ENCODE data around the gene KCNIP3.
A peak's percentile ranks its signal among the peaks of the same experiment; 100 is the strongest.

Gene KCNIP3

GRCh38 chr2:95308426-95308990, 11.4 kb downstream of the KCNIP3 start:
- Histone ChIP-seq H2BK15ac (ENCODE audit: low read length) (no peak overlapping the region), H2BK5ac (ENCODE audit: low read length) (no peak overlapping the region), H3K79me1 (ENCODE audit: low read depth, low read length) (no peaks in the 10 kb centered on the region), H2AFZ (ENCODE audit: low read length) (no peak overlapping the region), H3K23ac (ENCODE audit: low read depth, low read length, poor library complexity) (peak overlapping the region; percentile 29), H3K4ac (ENCODE audit: low read length) (no peak overlapping the region), H3K4me2 (ENCODE audit: insufficient read depth, low read length, poor library complexity, severe bottlenecking) (no peak overlapping the region), H2BK120ac (ENCODE audit: low read depth, low read length) (no peak overlapping the region), H4K91ac (ENCODE audit: low read depth, low read length, poor library complexity) (no peak overlapping the region), H3K4me1 (ENCODE audit: control insufficient read depth in 2 of 2, insufficient read depth in 1 of 2, low read depth in 1 of 2, low read length in 2 of 2) (peaks cover 0 to 8% of the 10 kb centered on the region in 2 donors), H2BK12ac (ENCODE audit: low read length) (no peak overlapping the region), H4K8ac (ENCODE audit: low read depth, low read length) (no peak overlapping the region), H2AK5ac (ENCODE audit: low read depth, low read length) (peak overlapping the region; percentile 30), H3K27ac (replicated peaks; ENCODE audit: low read length) (no peak overlapping the region), H3K14ac (ENCODE audit: low read length) (no peak overlapping the region), H3K36me3 (replicated peaks in 1 of 2; ENCODE audit: control insufficient read depth in 2 of 2, insufficient read depth in 2 of 2, low read length in 2 of 2) (no peaks in the 10 kb centered on the region), H3K9me3 (replicated peaks in 1 of 2; ENCODE audit: control insufficient read depth in 2 of 2, insufficient read depth in 1 of 2, low read depth in 1 of 2, low read length in 2 of 2) (no peaks in the 10 kb centered on the region), H3K18ac (ENCODE audit: low read length) (no peak overlapping the region), H3K27me3 (ENCODE audit: control insufficient read depth in 3 of 3, insufficient read depth in 3 of 3, low read depth in 1 of 3, low read length in 3 of 3) (peaks cover 0 to 12% (median 0%) of the 10 kb centered on the region in 3 experiments), H3K4me3 (ENCODE audit: low read length in 2 of 2) (no peak overlapping the region), H3K9ac (ENCODE audit: low read depth, low read length, poor library complexity) (peak overlapping the region; percentile 27)
- no CpG with 5 or more reads among the region's 12 CpGs for WGBS, 2 donors (ENCODE audit: extremely low coverage in 2 of 2, insufficient read length in 2 of 2, insufficient replicate concordance in 1 of 2)
- no peak for DNase-seq (ENCODE audit: low spot score)

DNA sequence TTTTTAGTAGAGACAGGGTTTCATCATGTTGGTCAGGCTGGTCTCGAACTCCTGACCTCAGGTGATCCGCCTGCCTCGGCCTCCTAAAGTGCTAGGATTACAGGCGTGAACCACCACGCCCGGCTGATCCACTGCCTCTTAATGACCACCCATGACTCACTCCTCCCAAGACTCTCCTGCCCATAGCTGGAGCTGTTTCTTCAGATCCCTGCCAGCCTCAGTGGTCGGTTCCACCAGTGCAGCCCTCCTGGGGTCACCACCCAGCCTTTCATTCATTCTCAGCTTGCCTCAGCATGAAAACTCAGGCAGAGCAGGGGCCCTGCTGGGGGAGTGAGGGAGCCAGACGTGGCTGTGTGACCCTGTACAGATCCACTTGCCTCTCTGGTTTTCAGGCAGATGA, 12.5 kb downstream of the KCNIP3 start:
- peaks cover 2 to 8% of the 10 kb centered on the region in 2 donors for H3K4me1 ChIP-seq (ENCODE audit: control insufficient read depth in 2 of 2, insufficient read depth in 1 of 2, low read depth in 1 of 2, low read length in 2 of 2)
- H2BK120ac ChIP-seq (ENCODE audit: low read depth, low read length) = no peak overlapping the region
- no CpG with 5 or more reads among the region's 8 CpGs for WGBS, 2 donors (ENCODE audit: extremely low coverage in 2 of 2, insufficient read length in 2 of 2, insufficient replicate concordance in 1 of 2)
- H2BK12ac ChIP-seq (ENCODE audit: low read length) = no peak overlapping the region
- no peak overlapping the region for H3K23ac ChIP-seq (ENCODE audit: low read depth, low read length, poor library complexity)
- H3K9me3 ChIP-seq (replicated peaks in 1 of 2; ENCODE audit: control insufficient read depth in 2 of 2, insufficient read depth in 1 of 2, low read depth in 1 of 2, low read length in 2 of 2) = no peaks in the 10 kb centered on the region
- no peak for DNase-seq (ENCODE audit: low spot score)
- no peak overlapping the region for H2BK5ac ChIP-seq (ENCODE audit: low read length)
- no peak overlapping the region for H2BK15ac ChIP-seq (ENCODE audit: low read length)
- H4K8ac ChIP-seq (ENCODE audit: low read depth, low read length) = no peak overlapping the region
- no peaks in the 10 kb centered on the region for H3K36me3 ChIP-seq (replicated peaks in 1 of 2; ENCODE audit: control insufficient read depth in 2 of 2, insufficient read depth in 2 of 2, low read length in 2 of 2)
- H3K4me2 ChIP-seq (ENCODE audit: insufficient read depth, low read length, poor library complexity, severe bottlenecking) = no peak overlapping the region
- H3K27ac ChIP-seq (replicated peaks; ENCODE audit: low read length) = no peak overlapping the region
- no peak overlapping the region for H3K4ac ChIP-seq (ENCODE audit: low read length)
- no peak overlapping the region for H3K4me3 ChIP-seq (ENCODE audit: low read length in 2 of 2)
- no peak overlapping the region for H3K14ac ChIP-seq (ENCODE audit: low read length)
- peaks cover 0 to 12% (median 0%) of the 10 kb centered on the region in 3 experiments for H3K27me3 ChIP-seq (ENCODE audit: control insufficient read depth in 3 of 3, insufficient read depth in 3 of 3, low read depth in 1 of 3, low read length in 3 of 3)
- no peak overlapping the region for H2AK5ac ChIP-seq (ENCODE audit: low read depth, low read length)
- H3K79me1 ChIP-seq (ENCODE audit: low read depth, low read length) = no peaks in the 10 kb centered on the region
- no peak overlapping the region for H3K9ac ChIP-seq (ENCODE audit: low read depth, low read length, poor library complexity)
- H2AFZ ChIP-seq (ENCODE audit: low read length) = no peak overlapping the region
- no peak overlapping the region for H4K91ac ChIP-seq (ENCODE audit: low read depth, low read length, poor library complexity)
- no peak overlapping the region for H3K18ac ChIP-seq (ENCODE audit: low read length)

- H3K79me1 ChIP-seq (ENCODE audit: low read depth, low read length) = no peaks in the 10 kb centered on the region
- H2AK5ac ChIP-seq (ENCODE audit: low read depth, low read length) = peak overlapping the region; percentile 73
- H2AFZ ChIP-seq (ENCODE audit: low read length) = no peak overlapping the region
- H3K27ac ChIP-seq (replicated peaks; ENCODE audit: low read length) = no peak overlapping the region
- H3K14ac ChIP-seq (ENCODE audit: low read length) = no peak overlapping the region
- no peak overlapping the region for H3K18ac ChIP-seq (ENCODE audit: low read length)
- peak overlapping the region; percentile 21 for H2BK15ac ChIP-seq (ENCODE audit: low read length)
- H3K23ac ChIP-seq (ENCODE audit: low read depth, low read length, poor library complexity) = no peak overlapping the region
- peaks cover 0 to 12% (median 0%) of the 10 kb centered on the region in 3 experiments for H3K27me3 ChIP-seq (ENCODE audit: control insufficient read depth in 3 of 3, insufficient read depth in 3 of 3, low read depth in 1 of 3, low read length in 3 of 3)
- no peak overlapping the region for H2BK5ac ChIP-seq (ENCODE audit: low read length)
- H3K4me3 ChIP-seq (ENCODE audit: low read length in 2 of 2) = no peak overlapping the region
- H3K4ac ChIP-seq (ENCODE audit: low read length) = peak overlapping the region; percentile 57
- no peak overlapping the region for H2BK12ac ChIP-seq (ENCODE audit: low read length)
- H3K36me3 ChIP-seq (replicated peaks in 1 of 2; ENCODE audit: control insufficient read depth in 2 of 2, insufficient read depth in 2 of 2, low read length in 2 of 2) = no peaks in the 10 kb centered on the region
- no peak overlapping the region for H3K9ac ChIP-seq (ENCODE audit: low read depth, low read length, poor library complexity)
- peaks cover 2 to 12% of the 10 kb centered on the region in 2 donors for H3K4me1 ChIP-seq (ENCODE audit: control insufficient read depth in 2 of 2, insufficient read depth in 1 of 2, low read depth in 1 of 2, low read length in 2 of 2)
- no peak overlapping the region for H3K4me2 ChIP-seq (ENCODE audit: insufficient read depth, low read length, poor library complexity, severe bottlenecking)
- H3K9me3 ChIP-seq (replicated peaks in 1 of 2; ENCODE audit: control insufficient read depth in 2 of 2, insufficient read depth in 1 of 2, low read depth in 1 of 2, low read length in 2 of 2) = no peaks in the 10 kb centered on the region
- no peak overlapping the region for H4K91ac ChIP-seq (ENCODE audit: low read depth, low read length, poor library complexity)
- no CpG with 5 or more reads among the region's 8 CpGs for WGBS, 2 donors (ENCODE audit: extremely low coverage in 2 of 2, insufficient read length in 2 of 2, insufficient replicate concordance in 1 of 2)
- no peak for DNase-seq (ENCODE audit: low spot score)
- H4K8ac ChIP-seq (ENCODE audit: low read depth, low read length) = no peak overlapping the region
- H2BK120ac ChIP-seq (ENCODE audit: low read depth, low read length) = no peak overlapping the region
These were observed 13.1 kb downstream of the KCNIP3 start for GRCh38 chr2:95310216-95310615.

GRCh38 chr2:95310651-95311050, 13.5 kb downstream of the KCNIP3 start:
- no peak overlapping the region for H3K4me2 ChIP-seq (ENCODE audit: insufficient read depth, low read length, poor library complexity, severe bottlenecking)
- H3K18ac ChIP-seq (ENCODE audit: low read length) = no peak overlapping the region
- H2BK5ac ChIP-seq (ENCODE audit: low read length) = no peak overlapping the region
- no peaks in the 10 kb centered on the region for H3K36me3 ChIP-seq (replicated peaks in 1 of 2; ENCODE audit: control insufficient read depth in 2 of 2, insufficient read depth in 2 of 2, low read length in 2 of 2)
- H2AK5ac ChIP-seq (ENCODE audit: low read depth, low read length) = peak overlapping the region; percentile 84
- no peak overlapping the region for H4K91ac ChIP-seq (ENCODE audit: low read depth, low read length, poor library complexity)
- no peak for DNase-seq (ENCODE audit: low spot score)
- WGBS, 2 donors (ENCODE audit: extremely low coverage in 2 of 2, insufficient read length in 2 of 2, insufficient replicate concordance in 1 of 2) = no CpG with 5 or more reads among the region's 4 CpGs
- no peak overlapping the region for H3K27ac ChIP-seq (replicated peaks; ENCODE audit: low read length)
- H3K14ac ChIP-seq (ENCODE audit: low read length) = peak overlapping the region; percentile 50
- peak overlapping the region; percentile 18 for H2BK12ac ChIP-seq (ENCODE audit: low read length)
- H3K23ac ChIP-seq (ENCODE audit: low read depth, low read length, poor library complexity) = no peak overlapping the region
- no peak overlapping the region for H2BK15ac ChIP-seq (ENCODE audit: low read length)
- H2BK120ac ChIP-seq (ENCODE audit: low read depth, low read length) = no peak overlapping the region
- no peaks in the 10 kb centered on the region for H3K79me1 ChIP-seq (ENCODE audit: low read depth, low read length)
- peaks cover 2 to 13% of the 10 kb centered on the region in 2 donors for H3K4me1 ChIP-seq (ENCODE audit: control insufficient read depth in 2 of 2, insufficient read depth in 1 of 2, low read depth in 1 of 2, low read length in 2 of 2)
- H3K4ac ChIP-seq (ENCODE audit: low read length) = no peak overlapping the region
- no peak overlapping the region for H3K4me3 ChIP-seq (ENCODE audit: low read length in 2 of 2)
- no peak overlapping the region for H3K9ac ChIP-seq (ENCODE audit: low read depth, low read length, poor library complexity)
- no peaks in the 10 kb centered on the region for H3K9me3 ChIP-seq (replicated peaks in 1 of 2; ENCODE audit: control insufficient read depth in 2 of 2, insufficient read depth in 1 of 2, low read depth in 1 of 2, low read length in 2 of 2)
- H2AFZ ChIP-seq (ENCODE audit: low read length) = no peak overlapping the region
- H4K8ac ChIP-seq (ENCODE audit: low read depth, low read length) = peak overlapping the region; percentile 10
- peaks cover 0 to 12% (median 0%) of the 10 kb centered on the region in 3 experiments for H3K27me3 ChIP-seq (ENCODE audit: control insufficient read depth in 3 of 3, insufficient read depth in 3 of 3, low read depth in 1 of 3, low read length in 3 of 3)

All from neuronal stem cell (in vitro differentiated cells).